Neural cell (in vitro differentiated cells): Measurements from ENCODE around the gene CPVL.

Experiments
- CTCF ChIP-seq: fragments of 450-650 bp; IDR thresholded peaks from 2 replicates; pipeline ENCODE4 v1.5.1; 2014; ENCODE audit warnings: antibody characterized with exemption, mild to moderate bottlenecking, moderate library complexity; ENCODE audit not compliant: poor library complexity, severe bottlenecking
- RAD21 ChIP-seq: fragments of 450-650 bp; conservative IDR thresholded peaks from 2 replicates; pipeline ENCODE4 v1.6.1; 2014; ENCODE audit warnings: antibody characterized with exemption, mild to moderate bottlenecking, moderate library complexity
- REST ChIP-seq: IDR thresholded peaks from 2 replicates; pipeline ENCODE4 v1.6.1; 2012; ENCODE audit warnings: borderline replicate concordance

GRCh38 chr7:29014725-29015124 is 131.6 kb downstream of the CPVL start:
- TF ChIP-seq RAD21 (no peak), CTCF (no peak), REST (no peak)
